OCI-LY3 (cell line): ENCODE measurements around the gene ZNF32.

ENCODE experiments used
- H2AFZ ChIP-seq: fragments of 200-600, 300-600 bp; shearing (Covaris generic); 2 replicates; pipeline ENCODE4 v1.6.0; 2014; ENCODE audit warnings: antibody characterized with exemption, low read depth, low read length
- H3K27ac ChIP-seq: fragments of 200-600, 300-600 bp; sonication (generic); 2 replicates; pipeline ENCODE4 v1.5.1; 2014; ENCODE audit warnings: mild to moderate bottlenecking, low read length, moderate library complexity, mixed read lengths
- H3K27me3 ChIP-seq: fragments of 200-600, 300-600 bp; sonication (generic); 2 replicates; pipeline ENCODE4 v1.6.1; 2014; ENCODE audit warnings: low read depth, low read length, mixed read lengths
- H3K36me3 ChIP-seq: fragments of 200-600, 300-600 bp; sonication (generic); replicated peaks from 2 replicates; pipeline ENCODE3; 2014; ENCODE audit warnings: low read depth, low read length, mixed read lengths
- H3K4me1 ChIP-seq: fragments of 300-600, 200-600 bp; sonication (generic); 2 replicates; pipeline ENCODE4 v1.6.1; 2014; ENCODE audit warnings: low read length, mixed read lengths
- H3K4me2 ChIP-seq: fragments of 200-600, 300-600 bp; sonication (generic); 2 replicates; pipeline ENCODE4 v1.6.1; 2014; ENCODE audit warnings: low read length, mixed read lengths
- H3K4me3 ChIP-seq: fragments of 300-600, 200-600 bp; sonication (generic); 2 replicates; pipeline ENCODE4 v1.5.1; 2014; ENCODE audit warnings: antibody characterized with exemption, mild to moderate bottlenecking, low read length, moderate library complexity
- H3K79me2 ChIP-seq: fragments of 300-600, 200-600 bp; shearing (Covaris generic); 2 replicates; pipeline ENCODE4 v1.6.1; 2014; ENCODE audit warnings: mild to moderate bottlenecking, low read length, mixed read lengths
- H3K9ac ChIP-seq: fragments of 300-600, 200-600 bp; shearing (Covaris generic); 2 replicates; pipeline ENCODE4 v1.6.0; 2014; ENCODE audit warnings: mild to moderate bottlenecking, low read length, moderate library complexity
- H3K9me3 ChIP-seq: fragments of 200-600, 300-600 bp; shearing (Covaris generic); 2 replicates; pipeline ENCODE4 v1.6.1; 2014; ENCODE audit warnings: low read length, mixed read lengths; ENCODE audit not compliant: insufficient read depth
- H4K20me1 ChIP-seq: fragments of 200-600, 300-600 bp; sonication (generic); 2 replicates; pipeline ENCODE4 v1.6.1; 2016; ENCODE audit warnings: low read length, mixed read lengths; ENCODE audit not compliant: insufficient read depth
- EZH2phosphoT487 ChIP-seq: fragments of 200-600 bp; shearing (Covaris generic); IDR thresholded peaks from 2 replicates; pipeline ENCODE4 v1.6.1; 2018; ENCODE audit warnings: antibody characterized with exemption, mixed run types, low read depth
- TF ChIP-seq, protein P1 (sequence below): fragments of 200-600, 300-600 bp; sonication (generic); IDR thresholded peaks from 2 replicates; pipeline ENCODE4 v1.5.1; 2014; ENCODE audit warnings: antibody characterized with exemption, low read length, low read depth

Gene ZNF32

DNA sequence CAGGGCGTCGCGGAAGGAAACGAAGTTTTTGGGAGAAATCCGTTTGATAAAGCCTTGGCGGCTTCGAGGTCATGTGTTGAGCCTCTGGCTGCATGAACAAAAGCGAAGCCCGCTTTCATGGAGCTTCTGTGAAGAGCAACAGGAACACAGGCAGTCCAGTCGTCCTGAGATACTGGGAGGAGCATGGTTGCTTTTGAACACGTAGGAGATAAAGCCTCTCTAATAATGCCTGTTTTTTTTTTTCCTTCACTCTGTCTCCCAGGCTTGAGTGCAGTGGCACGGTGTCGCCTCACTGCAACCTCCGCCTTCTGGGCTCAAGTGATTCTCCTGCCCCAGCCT, 473 bp upstream of the ZNF32 start:
- H3K4me2 ChIP-seq, result peak overlapping the region; percentile 83

DNA sequence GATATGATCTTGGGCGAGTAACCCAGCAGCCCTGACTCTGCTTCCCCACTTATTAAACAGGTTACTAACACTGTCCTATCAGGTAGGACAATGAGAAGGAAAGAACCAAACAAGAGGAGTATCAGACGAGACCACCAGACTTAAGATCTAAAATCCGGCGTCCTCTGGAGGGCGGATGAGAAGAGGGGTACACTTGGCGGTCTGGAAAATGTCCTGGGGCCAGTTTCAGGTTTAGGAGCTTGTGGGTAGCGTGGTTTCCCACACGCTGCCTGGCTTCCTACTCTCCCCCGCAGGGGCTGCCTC, 635 bp downstream of the ZNF32 start:
- Histone ChIP-seq H3K27ac (no peak overlapping the region), H3K4me2 (peak overlapping the region; percentile 83)

More for the DNA sequence above, 473 bp upstream of the ZNF32 start:
- Histone ChIP-seq H3K4me3 (peak overlapping the region; percentile 82), H3K27me3 (no peaks in the 10 kb centered on the region), H2AFZ (peak overlapping the region; percentile 86), H3K36me3 (peaks cover 30% of the 10 kb centered on the region), H4K20me1 (no peaks in the 10 kb centered on the region), H3K4me1 (peaks cover 11% of the 10 kb centered on the region), H3K79me2 (no peaks in the 10 kb centered on the region; the same call in 1 of the 2 replicates), H3K27ac (no peak overlapping the region), H3K9ac (peak overlapping the region; percentile 45; the same call in 1 of the 2 replicates), H3K9me3 (peaks cover 10% of the 10 kb centered on the region)
- TF ChIP-seq, protein P1, sequence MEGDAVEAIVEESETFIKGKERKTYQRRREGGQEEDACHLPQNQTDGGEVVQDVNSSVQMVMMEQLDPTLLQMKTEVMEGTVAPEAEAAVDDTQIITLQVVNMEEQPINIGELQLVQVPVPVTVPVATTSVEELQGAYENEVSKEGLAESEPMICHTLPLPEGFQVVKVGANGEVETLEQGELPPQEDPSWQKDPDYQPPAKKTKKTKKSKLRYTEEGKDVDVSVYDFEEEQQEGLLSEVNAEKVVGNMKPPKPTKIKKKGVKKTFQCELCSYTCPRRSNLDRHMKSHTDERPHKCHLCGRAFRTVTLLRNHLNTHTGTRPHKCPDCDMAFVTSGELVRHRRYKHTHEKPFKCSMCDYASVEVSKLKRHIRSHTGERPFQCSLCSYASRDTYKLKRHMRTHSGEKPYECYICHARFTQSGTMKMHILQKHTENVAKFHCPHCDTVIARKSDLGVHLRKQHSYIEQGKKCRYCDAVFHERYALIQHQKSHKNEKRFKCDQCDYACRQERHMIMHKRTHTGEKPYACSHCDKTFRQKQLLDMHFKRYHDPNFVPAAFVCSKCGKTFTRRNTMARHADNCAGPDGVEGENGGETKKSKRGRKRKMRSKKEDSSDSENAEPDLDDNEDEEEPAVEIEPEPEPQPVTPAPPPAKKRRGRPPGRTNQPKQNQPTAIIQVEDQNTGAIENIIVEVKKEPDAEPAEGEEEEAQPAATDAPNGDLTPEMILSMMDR, result no peak
- no peak for TF ChIP-seq EZH2phosphoT487

GRCh38 chr10:43647576-43647975, 1.1 kb downstream of the ZNF32 start:
- Histone ChIP-seq H2AFZ (no peak overlapping the region), H3K4me3 (peak overlapping the region; percentile 82; the same call in 1 of the 2 replicates), H4K20me1 (no peaks in the 10 kb centered on the region), H3K36me3 (peaks cover 43% of the 10 kb centered on the region), H3K27me3 (no peaks in the 10 kb centered on the region), H3K79me2 (no peaks in the 10 kb centered on the region; the same call in 1 of the 2 replicates), H3K27ac (no peak overlapping the region), H3K4me1 (peaks cover 3% of the 10 kb centered on the region; the same call in 1 of the 2 replicates), H3K4me2 (peak overlapping the region; percentile 83), H3K9me3 (peaks cover 20% of the 10 kb centered on the region), H3K9ac (no peak overlapping the region)
- TF ChIP-seq EZH2phosphoT487, result no peak

More for the DNA sequence above, 635 bp downstream of the ZNF32 start:
- H3K9ac ChIP-seq, result peak overlapping the region; percentile 66; the same call in 1 of the 2 replicates
- peaks cover 41% of the 10 kb centered on the region for H3K36me3 ChIP-seq
- no peaks in the 10 kb centered on the region; the same call in 1 of the 2 replicates for H3K79me2 ChIP-seq
- peaks cover 20% of the 10 kb centered on the region for H3K9me3 ChIP-seq
- no peaks in the 10 kb centered on the region for H3K27me3 ChIP-seq
- peak overlapping the region; percentile 86 for H2AFZ ChIP-seq
- no peak for TF ChIP-seq EZH2phosphoT487
- TF ChIP-seq, protein P1, result no peak
- H3K4me1 ChIP-seq, result peaks cover 3% of the 10 kb centered on the region; the same call in 1 of the 2 replicates
- H4K20me1 ChIP-seq, result no peaks in the 10 kb centered on the region
- peak overlapping the region; percentile 82 for H3K4me3 ChIP-seq

DNA sequence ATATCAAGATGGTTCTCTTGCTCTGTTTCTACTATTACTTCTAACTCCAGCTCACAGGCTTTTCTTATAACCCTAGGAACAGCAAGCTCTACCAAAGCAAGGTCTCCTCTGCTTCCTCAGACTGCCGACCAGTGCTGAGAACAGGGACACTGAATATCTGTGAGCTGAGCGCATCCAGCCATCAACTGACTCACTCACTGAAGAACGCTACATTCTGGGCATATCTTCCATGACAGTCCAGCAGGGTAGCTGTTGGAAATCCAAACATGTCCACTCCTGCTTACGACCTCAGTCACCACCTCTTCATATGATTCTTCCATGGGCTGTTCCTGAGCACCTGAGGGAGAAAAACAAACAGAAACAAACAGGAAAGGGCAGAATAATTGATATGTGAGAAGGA, 2.8 kb downstream of the ZNF32 start:
- Histone ChIP-seq H3K27ac (no peak overlapping the region), H3K9ac (no peak overlapping the region), H3K36me3 (peaks cover 43% of the 10 kb centered on the region), H3K9me3 (peaks cover 20% of the 10 kb centered on the region), H4K20me1 (no peaks in the 10 kb centered on the region), H2AFZ (no peak overlapping the region), H3K4me2 (no peak overlapping the region), H3K4me3 (no peak overlapping the region), H3K27me3 (no peaks in the 10 kb centered on the region), H3K4me1 (peaks cover 3% of the 10 kb centered on the region; the same call in 1 of the 2 replicates), H3K79me2 (no peaks in the 10 kb centered on the region; the same call in 1 of the 2 replicates)
- no peak for TF ChIP-seq EZH2phosphoT487
- TF ChIP-seq, protein P1, result no peak
